Suppressor macrophage treated with lipopolysaccharide for 4 hours (primary cell): Measurements from ENCODE around the gene SCML2.
"Not testable (repeated sequence)": the region's sequence is repeated elsewhere in the genome, so short reads cannot be mapped to it uniquely, and the experiment has no call there.

Source experiments
- DNase-seq: peaks from one replicate; pipeline ENCODE4 v3.0.0-alpha.2; 2020

SCML2 gene

GRCh38 chrX:18354369-18355223 lies at the start of gene SCML2:
TSS of gene SCML2 (minus strand) at chrX:18354688. CDS start at chrX:18334071, 20,617 bp downstream.
- DNase-seq, result peak; percentile 34

- DNase-seq, result no peak
Measured at GRCh38 chrX:18401848-18402213, 47.3 kb upstream of the SCML2 start.

GRCh38 chrX:18394477-18394876 lies 40.0 kb upstream of the SCML2 start:
- DNase-seq, result no peak

DNA sequence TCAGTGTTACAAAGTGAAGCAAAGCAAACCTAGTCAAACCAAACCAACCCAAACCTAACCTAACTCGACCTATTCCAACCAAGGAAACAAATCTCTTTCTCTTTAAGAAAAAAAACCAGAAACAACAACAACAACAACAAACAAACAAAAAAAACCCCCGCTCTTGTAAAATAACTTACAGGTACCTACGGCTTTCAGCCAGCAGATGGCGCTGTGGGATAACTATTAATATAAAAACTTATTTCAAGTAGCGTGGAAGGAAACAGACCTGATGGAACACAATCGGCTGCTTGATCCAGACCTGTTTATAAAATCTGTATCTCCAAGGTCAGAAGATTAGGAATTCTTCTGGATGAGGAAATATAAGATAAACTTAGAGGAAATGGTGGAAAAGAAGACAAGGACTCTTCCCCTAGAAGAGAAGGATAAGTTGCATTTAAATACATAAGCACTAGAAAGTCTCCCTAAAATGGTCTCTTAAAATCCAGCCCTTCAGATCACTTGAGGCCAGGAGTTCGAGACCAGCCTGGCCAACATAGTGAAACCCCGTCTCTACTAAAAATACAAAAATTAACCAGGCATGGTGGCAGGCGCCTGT lies 36.6 kb upstream of the SCML2 start:
- DNase-seq, result peak; percentile 69

DNA sequence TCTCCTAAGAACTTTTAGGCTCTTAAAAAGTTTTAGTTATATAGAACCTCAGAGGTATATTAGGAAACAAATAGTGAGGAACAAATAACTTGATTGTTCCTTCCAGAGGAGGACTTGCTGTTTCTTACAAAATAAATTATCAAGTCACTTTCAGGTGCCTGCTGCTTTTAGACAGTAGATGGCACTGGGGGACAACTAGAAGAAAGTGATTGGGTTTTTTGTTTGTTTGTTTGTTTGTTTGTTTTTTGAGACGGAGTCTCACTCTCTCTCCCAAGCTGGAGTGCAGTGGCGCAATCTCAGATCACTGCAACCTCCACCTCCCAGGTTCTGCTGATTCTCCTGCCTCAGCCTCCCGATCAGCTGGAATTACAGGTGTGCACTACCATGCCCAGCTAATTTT lies 35.5 kb upstream of the SCML2 start:
- no peak for DNase-seq

- peak; percentile 46 for DNase-seq
Measured at GRCh38 chrX:18377796-18378195, 23.3 kb upstream of the SCML2 start.

DNA sequence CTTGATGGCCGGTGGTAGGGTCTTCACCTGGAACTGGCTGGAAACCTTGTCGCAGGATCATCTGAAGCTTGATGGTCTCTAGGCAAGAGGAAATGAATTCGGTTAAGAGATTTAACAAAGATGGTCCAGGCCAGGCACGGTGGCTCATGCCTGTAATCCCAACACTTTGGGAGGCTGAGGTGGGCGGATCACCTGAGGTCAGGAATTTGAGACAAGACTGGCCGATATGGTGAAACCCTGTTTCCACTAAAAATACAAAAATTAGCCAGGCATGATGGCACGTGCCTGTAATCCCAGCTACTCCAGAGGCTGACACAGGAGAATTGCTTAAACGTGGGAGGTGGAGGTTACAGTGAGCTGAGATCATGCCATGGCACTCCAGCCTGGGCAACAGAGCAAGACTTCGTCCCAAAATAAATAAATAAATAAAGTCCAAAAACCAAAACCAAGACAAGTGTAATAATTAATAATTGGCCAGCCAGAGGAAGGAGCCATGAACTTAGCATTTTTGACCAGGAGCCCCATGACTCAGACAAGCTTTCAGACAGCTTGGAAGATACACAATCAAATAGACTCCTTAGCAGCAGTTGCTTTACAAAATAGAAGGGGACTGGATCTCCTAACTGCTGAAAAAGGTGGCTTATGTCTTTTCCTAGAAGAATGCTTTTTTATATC lies 20.8 kb upstream of the SCML2 start:
- not testable (repeated sequence) for DNase-seq

DNA sequence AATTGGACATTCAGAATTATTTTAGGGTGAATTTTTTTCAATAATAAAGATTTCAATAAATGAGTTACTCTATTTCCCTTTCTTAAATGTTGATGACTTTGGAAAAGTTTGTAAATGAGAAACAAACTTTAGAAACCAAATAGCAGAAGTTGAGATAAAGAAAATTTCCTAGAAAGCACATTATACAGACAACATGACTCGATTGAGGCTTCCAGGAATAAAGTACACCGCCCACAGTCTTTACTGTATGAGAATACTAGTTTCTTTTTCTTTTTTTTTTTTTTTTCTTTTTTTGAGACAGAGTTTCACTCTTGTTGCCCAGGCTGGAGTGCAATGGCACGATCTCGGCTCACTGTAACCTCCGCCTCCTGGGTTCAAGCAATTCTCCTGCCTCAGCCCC lies 14.6 kb upstream of the SCML2 start:
- peak; percentile 49 for DNase-seq

- DNase-seq, result no peak
Measured at GRCh38 chrX:18368402-18368801, 13.9 kb upstream of the SCML2 start.

DNA sequence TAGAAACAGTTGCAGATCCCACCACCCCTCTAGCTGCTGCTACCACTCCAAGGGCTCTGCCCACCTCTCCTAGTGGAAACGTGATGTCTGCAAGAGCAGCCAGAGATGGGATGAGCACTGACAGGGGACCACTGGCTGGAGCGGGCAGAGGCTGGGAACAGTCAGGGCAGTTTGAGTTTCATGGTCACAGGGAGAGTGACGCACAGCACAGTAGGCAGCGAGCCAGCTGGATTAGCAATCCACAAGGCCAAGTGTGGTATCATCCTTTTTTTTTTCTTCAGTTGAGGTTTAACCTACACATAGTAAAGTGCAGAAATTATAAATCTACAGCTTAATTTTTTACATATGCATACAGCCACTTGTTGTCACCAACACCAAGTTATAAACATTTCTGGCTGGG lies 6.4 kb upstream of the SCML2 start:
- DNase-seq, result no peak

- DNase-seq, result peak; percentile 3
Measured at GRCh38 chrX:18353931-18354368, 538 bp downstream of the SCML2 start.

DNA sequence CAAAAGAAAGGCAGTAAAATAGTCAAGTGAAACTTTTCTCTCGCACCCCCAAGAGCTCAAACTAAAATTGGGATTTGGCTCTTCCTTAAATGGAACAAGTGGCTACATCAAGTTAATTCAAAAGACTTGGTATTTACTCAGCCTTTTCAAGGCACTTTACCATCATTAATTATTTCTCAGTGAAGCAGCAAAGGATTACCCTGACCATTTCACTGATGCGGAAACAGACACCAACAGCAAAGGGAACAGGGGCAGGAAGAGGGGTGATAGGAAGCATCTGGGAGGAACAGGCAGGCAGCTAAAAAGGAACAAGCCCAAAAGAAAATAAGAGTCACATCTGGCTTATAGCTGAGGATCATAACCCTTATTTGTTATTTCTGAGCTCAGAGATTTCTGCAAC lies 2.7 kb downstream of the SCML2 start:
- DNase-seq, result no peak

- no peak for DNase-seq
Measured at GRCh38 chrX:18348047-18348446, 6.4 kb downstream of the SCML2 start.

DNA sequence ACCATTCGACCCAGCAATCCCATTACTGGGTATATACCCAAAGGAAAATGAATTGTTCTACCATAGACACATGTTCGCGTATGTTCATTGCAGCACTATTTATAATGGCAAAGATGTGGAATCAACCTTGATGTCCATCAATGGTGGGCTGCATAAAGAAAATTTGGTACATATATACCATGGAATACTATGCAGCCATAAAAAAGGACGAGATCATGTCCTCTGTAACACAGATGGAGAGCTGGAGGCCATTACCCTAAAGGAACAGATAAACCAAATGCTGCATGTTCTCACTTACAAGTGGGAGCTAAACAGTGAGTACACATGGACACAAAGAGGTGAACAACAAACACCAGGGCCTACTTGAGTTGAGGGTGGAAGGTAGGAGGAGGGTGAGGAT lies 45.1 kb downstream of the SCML2 start:
- DNase-seq, result no peak

DNA sequence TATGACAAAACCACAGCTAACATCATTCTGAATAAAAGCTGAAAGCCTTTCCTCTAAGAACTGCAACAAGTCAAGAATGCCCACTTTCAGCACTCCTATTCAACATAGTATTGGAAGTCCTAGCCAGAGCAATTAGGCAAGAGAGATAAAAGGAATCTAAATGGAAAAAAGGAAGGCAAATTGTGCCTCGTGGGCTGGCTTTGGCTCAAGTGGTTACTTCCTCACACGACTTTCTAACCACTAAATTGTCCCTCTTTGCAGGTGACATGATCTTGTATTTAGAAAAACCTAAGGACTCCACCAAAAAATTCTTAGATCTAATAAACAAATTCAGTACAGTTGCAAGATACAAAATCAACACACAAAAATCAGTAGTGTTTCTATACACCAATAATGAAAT lies 57.2 kb downstream of the SCML2 start:
- DNase-seq, result no peak

- no peak for DNase-seq
Measured at GRCh38 chrX:18294893-18295292, 59.6 kb downstream of the SCML2 start.

DNA sequence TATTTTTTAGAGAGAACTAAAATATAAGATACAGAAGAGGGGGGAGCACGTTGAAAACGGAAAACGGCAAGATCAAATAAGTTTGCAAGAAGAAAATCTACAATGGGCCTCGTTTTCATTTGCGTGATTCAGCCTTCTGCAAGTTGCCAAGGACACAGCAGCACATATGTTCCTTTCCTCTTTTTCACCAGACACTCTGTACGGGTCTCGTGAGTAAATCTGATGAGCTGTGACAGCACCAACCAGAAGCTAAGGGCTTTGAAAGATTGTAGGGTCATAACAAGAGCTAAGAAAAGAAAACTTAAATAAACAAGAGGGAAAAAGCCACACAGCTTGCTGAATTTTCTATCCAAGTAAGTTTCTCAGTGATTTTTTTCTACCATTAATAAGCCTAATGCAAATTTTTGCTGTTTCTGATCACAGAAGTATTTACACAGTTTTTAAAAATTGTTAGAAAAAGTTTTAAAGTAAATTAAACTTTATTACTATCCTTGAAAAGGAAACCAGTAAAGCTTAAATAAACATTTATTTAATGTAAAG lies 63.4 kb downstream of the SCML2 start:
- no peak for DNase-seq

DNA sequence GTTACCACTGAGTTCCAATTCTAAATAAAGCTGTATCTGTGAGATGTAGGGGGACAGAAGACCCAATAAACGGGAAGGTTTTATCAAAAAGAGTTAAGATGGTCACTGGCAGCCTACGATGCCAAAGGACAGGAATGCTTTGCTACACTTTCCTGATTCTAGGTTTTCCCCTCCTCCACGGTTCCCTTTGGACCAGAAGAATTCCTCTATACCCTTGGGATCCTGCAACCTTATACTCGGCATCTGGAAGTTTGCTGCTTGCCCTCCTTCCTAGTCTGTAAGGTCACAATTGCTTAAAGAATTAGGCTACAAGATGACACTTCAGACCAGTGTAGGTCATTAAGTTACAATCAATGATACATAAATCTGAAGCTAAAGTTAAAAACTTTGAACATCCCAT lies 64.3 kb downstream of the SCML2 start:
- no peak for DNase-seq

- DNase-seq, result no peak
Measured at GRCh38 chrX:18288716-18289115, 65.8 kb downstream of the SCML2 start.

DNA sequence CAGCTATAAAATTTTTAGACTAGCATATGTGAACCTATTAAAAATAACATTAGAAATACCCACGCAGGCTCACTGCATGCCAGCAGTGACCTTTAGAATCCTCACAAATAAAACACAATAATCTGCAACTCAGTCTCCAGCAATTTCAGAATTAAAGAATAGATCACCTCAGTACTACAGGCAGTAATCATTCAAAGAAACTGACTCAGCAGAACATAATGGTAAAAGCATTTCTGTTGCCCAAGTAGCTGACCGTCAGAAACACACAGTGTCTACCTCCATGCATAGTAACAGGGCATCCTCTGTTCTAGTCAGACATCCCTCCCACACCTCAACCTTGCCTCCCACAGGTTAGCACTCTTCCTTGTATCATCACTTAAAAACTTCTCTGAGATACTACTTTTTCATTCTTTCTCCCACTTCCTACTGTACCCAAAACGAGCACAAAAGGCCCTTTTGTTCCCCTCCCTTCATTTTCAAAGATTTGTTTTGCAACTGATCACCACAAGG lies 68.1 kb downstream of the SCML2 start:
- DNase-seq, result no peak

- DNase-seq, result no peak
Measured at GRCh38 chrX:18278449-18278848, 76.0 kb downstream of the SCML2 start.

DNA sequence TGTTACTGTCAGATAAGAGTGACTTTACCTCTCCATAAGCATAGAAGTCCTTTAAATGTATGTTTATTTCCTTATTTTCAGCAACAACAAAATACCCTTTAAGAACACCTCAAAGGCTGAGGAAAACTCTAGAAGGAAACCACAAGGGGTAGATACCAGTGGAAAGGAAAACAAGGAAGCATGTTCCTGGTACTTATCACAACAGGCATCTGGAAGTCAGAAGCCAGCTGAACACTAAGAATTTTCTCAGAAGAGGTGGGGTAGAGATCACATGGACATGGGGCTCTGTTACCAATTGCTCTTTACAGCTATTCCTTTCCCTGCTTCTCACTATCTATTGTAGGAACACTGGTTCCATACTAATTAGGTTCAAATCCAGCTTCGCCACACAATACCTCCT lies 82.3 kb downstream of the SCML2 start:
- no peak for DNase-seq

DNA sequence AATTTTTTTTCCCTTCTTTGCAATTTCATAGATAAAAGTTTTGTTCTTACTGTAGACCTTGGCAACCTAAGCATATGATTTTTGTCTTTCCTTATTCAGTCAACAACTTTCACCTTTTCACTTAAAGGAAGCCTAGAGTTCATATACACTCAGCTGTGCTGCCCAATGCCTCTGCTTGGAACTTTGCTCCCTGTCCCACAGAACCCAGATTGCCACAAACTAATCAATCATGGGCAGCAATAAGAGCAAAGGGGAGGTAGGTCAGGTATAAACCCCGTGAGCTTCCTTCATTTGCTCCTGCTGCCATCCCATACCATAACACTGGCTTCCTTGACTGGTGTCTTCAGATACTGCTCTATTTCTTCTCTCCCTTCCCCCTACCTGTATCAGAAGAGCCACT lies 82.8 kb downstream of the SCML2 start:
- DNase-seq, result no peak

- no peak for DNase-seq
Measured at GRCh38 chrX:18271309-18271708, 83.2 kb downstream of the SCML2 start.
